ENCODE results near the gene POLN.

GRCh38 chr4:2236944-2237666, 4.8 kb downstream of the POLN start:
- TF ChIP-seq CTCF (IDR thresholded peaks at IDR 0.05): no peak
- no peak for TF ChIP-seq POLR2A (IDR thresholded peaks at IDR 0.05)
